Neural cell (in vitro differentiated cells): Measurements from ENCODE around the gene C1orf74.

ENCODE experiments used
- CTCF ChIP-seq: fragments of 450-650 bp; IDR thresholded peaks from 2 replicates; pipeline ENCODE4 v1.5.1; 2014; ENCODE audit warnings: antibody characterized with exemption, mild to moderate bottlenecking, moderate library complexity; ENCODE audit not compliant: poor library complexity, severe bottlenecking
- EP300 ChIP-seq: fragments of 450-650 bp; conservative IDR thresholded peaks from 2 replicates; pipeline ENCODE4 v1.6.1; 2014; ENCODE audit warnings: antibody characterized with exemption, mild to moderate bottlenecking, moderate library complexity; ENCODE audit not compliant: poor library complexity, severe bottlenecking
- EZH2 ChIP-seq: fragments of 200-600, 300-800 bp; shearing (Covaris generic), sonication (generic); IDR thresholded peaks from 2 replicates; pipeline ENCODE4 v1.6.1; 2014; ENCODE audit warnings: antibody characterized with exemption, low read length, borderline replicate concordance, mild to moderate bottlenecking; ENCODE audit not compliant: insufficient read depth, poor library complexity, severe bottlenecking
- MXI1 ChIP-seq: fragments of 450-650 bp; conservative IDR thresholded peaks from 2 replicates; pipeline ENCODE4 v1.6.1; 2014; ENCODE audit warnings: antibody characterized with exemption, mild to moderate bottlenecking; ENCODE audit not compliant: poor library complexity, severe bottlenecking
- POLR2AphosphoS5 ChIP-seq: IDR thresholded peaks from 2 replicates; pipeline ENCODE4 v1.6.1; 2012
- RAD21 ChIP-seq: fragments of 450-650 bp; conservative IDR thresholded peaks from 2 replicates; pipeline ENCODE4 v1.6.1; 2014; ENCODE audit warnings: antibody characterized with exemption, mild to moderate bottlenecking, moderate library complexity
- REST ChIP-seq: IDR thresholded peaks from 2 replicates; pipeline ENCODE4 v1.6.1; 2012; ENCODE audit warnings: borderline replicate concordance
- SMC3 ChIP-seq: fragments of 450-650 bp; conservative IDR thresholded peaks from 2 replicates; pipeline ENCODE4 v1.6.1; 2014; ENCODE audit warnings: antibody characterized with exemption, mild to moderate bottlenecking, moderate library complexity; ENCODE audit not compliant: poor library complexity
- TAF1 ChIP-seq: IDR thresholded peaks from 2 replicates; pipeline ENCODE4 v1.6.1; 2012; ENCODE audit warnings: low read depth

DNA sequence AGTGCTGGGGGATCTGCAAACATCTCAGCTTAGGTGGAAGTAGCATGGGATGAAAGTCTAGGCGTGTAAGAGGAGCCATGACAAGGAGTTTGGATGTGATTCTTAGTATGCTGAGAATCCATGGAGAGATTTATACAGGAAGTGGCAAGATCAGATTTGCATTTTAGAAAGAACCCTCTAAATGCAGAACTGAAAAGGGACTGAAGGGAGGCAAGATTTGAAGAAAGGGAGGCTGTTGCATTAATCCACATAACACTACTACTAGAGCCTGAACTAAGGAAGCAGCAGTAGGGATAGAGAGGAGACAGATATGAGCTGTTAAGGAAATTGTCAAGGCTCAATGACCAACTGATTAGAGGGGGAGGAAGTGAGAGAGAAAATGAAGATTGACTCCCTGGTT, 9.8 kb downstream of the C1orf74 start:
- TF ChIP-seq MXI1 (no peak), POLR2AphosphoS5 (no peak), CTCF (no peak), EZH2 (no peak), TAF1 (no peak), EP300 (no peak), SMC3 (no peak), REST (no peak), RAD21 (no peak)
